Common myeloid progenitor, CD34-positive (primary cell): Measurements from ENCODE around the gene JAG2.
"Not testable (repeated sequence)": the region's sequence is repeated elsewhere in the genome, so short reads cannot be mapped to it uniquely, and the experiment has no call there.

Experiments used
- CTCF ChIA-PET: fragments of 350-600 bp; sonication (Branson Sonifier 250); formaldehyde crosslinking; loops from one replicate; lab custom pipeline; 2021; ENCODE audit warnings: antibody characterized with exemption; lab: Charles Lee
- POLR2A ChIA-PET: fragments of 350-600 bp; sonication (Branson Sonifier 250); formaldehyde crosslinking; loops from one replicate; lab custom pipeline; 2021; ENCODE audit warnings: antibody characterized with exemption; lab: Charles Lee
- DNase-seq, 3 donors: peaks; one replicate each; pipeline versions ENCODE4 v3.0.0 to v3.0.0-alpha.2; 2013
- H3K27ac ChIP-seq, 2 experiments: 1 replicate in 1 of 2; 2 replicates in 1 of 2; pipeline ENCODE4 v1.7.0; 2013; ENCODE audit warnings: inconsistent platforms in 2 of 2, low read length in 2 of 2, mild to moderate bottlenecking in 2 of 2, low read depth in 1 of 2, moderate library complexity in 1 of 2; ENCODE audit not compliant: severe bottlenecking in 2 of 2, insufficient read depth in 1 of 2, poor library complexity in 1 of 2
- H3K27me3 ChIP-seq, 5 experiments: replicated peaks in 2 of 5; 1 replicate in 3 of 5; 2 replicates in 2 of 5; pipeline versions ENCODE4 v1.6.1 to v1.7.0; 2013; ENCODE audit warnings: low read length in 4 of 5, mild to moderate bottlenecking in 2 of 5, moderate library complexity in 2 of 5, inconsistent platforms in 1 of 5; ENCODE audit not compliant: insufficient read depth in 5 of 5, control insufficient read depth in 4 of 5
- H3K36me3 ChIP-seq, 4 experiments: 1 replicate in 2 of 4; 2 replicates in 2 of 4; pipeline versions ENCODE4 v1.6.1 to v1.7.0; 2013; ENCODE audit warnings: low read length in 3 of 4, control low read depth in 1 of 4, mild to moderate bottlenecking in 1 of 4; ENCODE audit not compliant: control insufficient read depth in 4 of 4, insufficient read depth in 4 of 4
- H3K4me1 ChIP-seq, 4 experiments: 1 replicate in 3 of 4; 2 replicates in 1 of 4; pipeline versions ENCODE4 v1.6.1 to v1.7.1; 2013; ENCODE audit warnings: low read length in 3 of 4, mild to moderate bottlenecking in 3 of 4, control low read depth in 1 of 4, inconsistent platforms in 1 of 4, moderate library complexity in 1 of 4; ENCODE audit not compliant: control insufficient read depth in 4 of 4, insufficient read depth in 4 of 4; ENCODE audit errors: control extremely low read depth in 1 of 4
- H3K4me3 ChIP-seq, 7 experiments: 1 replicate in 4 of 7; 2 replicates in 3 of 7; pipeline versions ENCODE4 v1.5.1 to v1.7.0; 2013; ENCODE audit warnings: mild to moderate bottlenecking in 7 of 7, low read length in 6 of 7, moderate library complexity in 6 of 7, inconsistent platforms in 2 of 7, low read depth in 2 of 7, control low read depth in 1 of 7; ENCODE audit not compliant: insufficient read depth in 4 of 7, control insufficient read depth in 1 of 7; ENCODE audit errors: extremely low read depth in 1 of 7
- H3K9me3 ChIP-seq, 5 experiments: 1 replicate in 4 of 5; 2 replicates in 1 of 5; pipeline versions ENCODE4 v1.6.1 to v1.7.1; 2013; ENCODE audit warnings: low read length in 4 of 5, mild to moderate bottlenecking in 2 of 5, inconsistent platforms in 1 of 5, low read depth in 1 of 5, moderate library complexity in 1 of 5; ENCODE audit not compliant: control insufficient read depth in 4 of 5, insufficient read depth in 2 of 5; ENCODE audit errors: control extremely low read depth in 1 of 5
- WGBS: methylation state at CpG from one replicate; pipeline ENCODE4 v1.1.5; 2013; ENCODE audit not compliant: insufficient coverage; 5-methylcytosine and 5-hydroxymethylcytosine counted together

The JAG2 gene

GRCh38 chr14:105117710-105118385 lies 50.7 kb downstream of the JAG2 start:
- POLR2A ChIA-PET, result no interaction called here
- Histone ChIP-seq H3K36me3 (no peaks in the 10 kb centered on the region), H3K4me3 (no peak overlapping the region), H3K27me3 (peaks cover 0 to 2% (median 0%) of the 10 kb centered on the region in 5 experiments), H3K4me1 (peaks cover 0 to 5% (median 2%) of the 10 kb centered on the region in 4 experiments), H3K9me3 (peaks cover 0 to 20% (median 16%) of the 10 kb centered on the region in 5 experiments), H3K27ac (no peak overlapping the region)
- CTCF ChIA-PET, result interaction anchor here (1.1 to 1.5 kb wide), 4 partner anchors 11 to 28 kb away, joined by 3 to 6 read pairs (median 4); no protein-coding TSS in a partner anchor
- WGBS, result 93% methylated on average over 7 of the region's 7 CpGs
- DNase-seq, result no peak

- H3K27ac ChIP-seq, result no peak overlapping the region
- 100% methylated on average over 2 of the region's 2 CpGs for WGBS
- ChIA-PET CTCF (interaction anchor here (1.1 to 1.5 kb wide), 4 partner anchors 11 to 27 kb away, joined by 3 to 6 read pairs (median 4); no protein-coding TSS in a partner anchor), POLR2A (no interaction called here)
- peaks cover 0 to 5% (median 2%) of the 10 kb centered on the region in 4 experiments for H3K4me1 ChIP-seq
- H3K9me3 ChIP-seq, result peaks cover 0 to 18% (median 15%) of the 10 kb centered on the region in 5 experiments
- no peaks in the 10 kb centered on the region for H3K36me3 ChIP-seq
- no peak for DNase-seq
- H3K4me3 ChIP-seq, result no peak overlapping the region
- H3K27me3 ChIP-seq, result peaks cover 0 to 2% (median 0%) of the 10 kb centered on the region in 5 experiments
Observed at GRCh38 chr14:105117257-105117646, 51.3 kb downstream of the JAG2 start.

GRCh38 chr14:105116451-105117256 lies 51.9 kb downstream of the JAG2 start:
- POLR2A ChIA-PET, result interaction anchor here (0.6 kb wide), 1 partner anchor 14 kb away, joined by 3 read pairs; no protein-coding TSS in a partner anchor
- H3K36me3 ChIP-seq, result no peaks in the 10 kb centered on the region
- no peak overlapping the region for H3K27ac ChIP-seq
- CTCF ChIA-PET, result interaction anchor here (1.2 to 1.5 kb wide), 2 partner anchors 10 to 19 kb away, joined by 3 to 5 read pairs; no protein-coding TSS in a partner anchor
- H3K9me3 ChIP-seq, result peaks cover 0 to 12% (median 9%) of the 10 kb centered on the region in 5 experiments
- peaks cover 0 to 2% (median 0%) of the 10 kb centered on the region in 5 experiments for H3K27me3 ChIP-seq
- no peak overlapping the region for H3K4me3 ChIP-seq
- WGBS, result 93% methylated on average over 12 of the region's 12 CpGs
- no peak for DNase-seq
- peaks cover 0 to 5% (median 2%) of the 10 kb centered on the region in 4 experiments for H3K4me1 ChIP-seq

- 97% methylated on average over 8 of the region's 8 CpGs for WGBS
- H3K36me3 ChIP-seq, H3K27ac ChIP-seq, H3K9me3 ChIP-seq, H3K27me3 ChIP-seq, H3K4me3 ChIP-seq, POLR2A ChIA-PET, H3K4me1 ChIP-seq, CTCF ChIA-PET, DNase-seq: not testable (repeated sequence)
Observed at GRCh38 chr14:105109243-105109642, 59.3 kb downstream of the JAG2 start.

- WGBS, result 85% methylated on average over 4 of the region's 7 CpGs
- DNase-seq, result no peak
- Histone ChIP-seq H3K9me3 (peaks cover 0 to 3% (median 0%) of the 10 kb centered on the region in 5 experiments), H3K27ac (no peak overlapping the region), H3K36me3 (no peaks in the 10 kb centered on the region), H3K27me3 (peaks cover 0 to 4% (median 3%) of the 10 kb centered on the region in 5 experiments), H3K4me3 (no peak overlapping the region), H3K4me1 (no peaks in the 10 kb centered on the region)
- ChIA-PET POLR2A (no interaction called here), CTCF (interaction anchor here (0.8 to 0.9 kb wide), 2 partner anchors 12 to 19 kb away, joined by 3 read pairs; no protein-coding TSS in a partner anchor)
Observed at GRCh38 chr14:105108516-105108864, 60.1 kb downstream of the JAG2 start.

- WGBS, result 87% methylated on average over 4 of the region's 9 CpGs
- H3K9me3 ChIP-seq, result peaks cover 0 to 8% (median 0%) of the 10 kb centered on the region in 5 experiments
- H3K27me3 ChIP-seq, result peaks cover 0 to 8% (median 6%) of the 10 kb centered on the region in 5 experiments
- DNase-seq, result no peak
- no peak overlapping the region for H3K4me3 ChIP-seq
- POLR2A ChIA-PET, result no interaction called here
- H3K27ac ChIP-seq, result no peak overlapping the region
- no peaks in the 10 kb centered on the region for H3K36me3 ChIP-seq
- no peaks in the 10 kb centered on the region for H3K4me1 ChIP-seq
- CTCF ChIA-PET, result interaction anchor here (0.8 to 0.9 kb wide), 2 partner anchors 12 to 19 kb away, joined by 3 read pairs; no protein-coding TSS in a partner anchor
Observed at GRCh38 chr14:105107781-105108515, 60.6 kb downstream of the JAG2 start.
